ENCODE data around the gene DMD. TPM values are rescaled to one million over a fixed set of nuclear protein-coding genes. Genes with fewer than 3 reads are reported as not detected.

DMD gene
- total and polyA plus RNA-seq, 2 donors (not counting 1 experiment from before 2014, with no cell fraction given): 5.1 to 7.2 TPM

DNA sequence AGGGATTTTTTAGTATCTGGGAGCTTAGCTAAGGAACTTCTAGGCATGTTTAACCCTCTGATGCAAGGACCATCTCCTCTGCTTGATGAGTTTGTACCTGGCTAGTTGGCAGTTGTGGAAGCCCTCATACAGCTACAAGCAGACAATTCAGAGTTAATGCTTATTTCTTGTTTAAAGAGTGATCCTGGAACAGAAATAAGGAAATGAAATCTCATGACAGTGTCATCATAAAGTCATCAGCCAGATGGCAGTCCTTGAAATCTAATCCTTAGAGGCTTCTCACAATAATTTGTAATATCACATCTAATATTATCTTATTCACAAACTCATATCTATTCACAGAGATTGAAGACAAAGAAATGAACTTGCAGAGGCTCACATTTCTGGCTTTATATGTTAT is 1557.9 kb downstream of the DMD start:
- TF ChIP-seq, protein P1, sequence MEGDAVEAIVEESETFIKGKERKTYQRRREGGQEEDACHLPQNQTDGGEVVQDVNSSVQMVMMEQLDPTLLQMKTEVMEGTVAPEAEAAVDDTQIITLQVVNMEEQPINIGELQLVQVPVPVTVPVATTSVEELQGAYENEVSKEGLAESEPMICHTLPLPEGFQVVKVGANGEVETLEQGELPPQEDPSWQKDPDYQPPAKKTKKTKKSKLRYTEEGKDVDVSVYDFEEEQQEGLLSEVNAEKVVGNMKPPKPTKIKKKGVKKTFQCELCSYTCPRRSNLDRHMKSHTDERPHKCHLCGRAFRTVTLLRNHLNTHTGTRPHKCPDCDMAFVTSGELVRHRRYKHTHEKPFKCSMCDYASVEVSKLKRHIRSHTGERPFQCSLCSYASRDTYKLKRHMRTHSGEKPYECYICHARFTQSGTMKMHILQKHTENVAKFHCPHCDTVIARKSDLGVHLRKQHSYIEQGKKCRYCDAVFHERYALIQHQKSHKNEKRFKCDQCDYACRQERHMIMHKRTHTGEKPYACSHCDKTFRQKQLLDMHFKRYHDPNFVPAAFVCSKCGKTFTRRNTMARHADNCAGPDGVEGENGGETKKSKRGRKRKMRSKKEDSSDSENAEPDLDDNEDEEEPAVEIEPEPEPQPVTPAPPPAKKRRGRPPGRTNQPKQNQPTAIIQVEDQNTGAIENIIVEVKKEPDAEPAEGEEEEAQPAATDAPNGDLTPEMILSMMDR (conservative IDR thresholded peaks at IDR 0.05 in 1 of 2, IDR thresholded peaks at IDR 0.05 in 1 of 2; ENCODE audit: low read depth in 1 of 2, low read length in 2 of 2): no peak
- no peak for TF ChIP-seq EZH2 (IDR thresholded peaks at IDR 0.05; ENCODE audit: low read length, missing control alignments)
- no peak overlapping the region for H3K4me2 ChIP-seq (ENCODE audit: extremely low read depth, insufficient read depth, low read length)

DNA sequence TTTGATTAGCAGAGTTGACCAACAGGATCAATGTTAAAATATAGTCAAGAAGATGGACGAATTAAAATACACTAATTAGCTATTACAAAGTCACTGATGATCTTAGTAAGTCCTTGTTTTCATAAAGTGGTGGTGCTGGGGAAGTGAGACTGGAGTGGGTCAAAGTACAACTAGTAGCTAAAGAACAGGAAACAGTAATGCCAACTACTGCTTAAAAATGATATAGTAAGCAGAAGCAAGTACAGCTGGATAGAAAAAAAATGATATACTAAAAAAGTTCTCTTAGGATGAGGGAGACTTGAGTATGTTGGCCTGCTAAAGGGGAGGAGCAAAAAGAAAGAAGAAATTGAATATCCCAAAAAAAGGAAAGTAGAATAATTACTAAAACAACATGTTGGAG is 1558.7 kb downstream of the DMD start:
- no peak overlapping the region for H3K9ac ChIP-seq (ENCODE audit: insufficient read depth, low read length)
- no peaks in the 10 kb centered on the region for H3K27me3 ChIP-seq (ENCODE audit: control insufficient read depth, insufficient read depth, low read length)
- no peaks in the 10 kb centered on the region for H3K9me3 ChIP-seq (ENCODE audit: control insufficient read depth, insufficient read depth, low read depth, low read length)
- no peak for DNase-seq (ENCODE audit: low read depth in 2 of 2)
- H4K20me1 ChIP-seq (ENCODE audit: control insufficient read depth, extremely low read depth, insufficient read depth, low read length): no peaks in the 10 kb centered on the region
- H3K36me3 ChIP-seq (ENCODE audit: control insufficient read depth, insufficient read depth, low read length): no peaks in the 10 kb centered on the region
- no peak overlapping the region for H3K4me3 ChIP-seq (replicated peaks in 1 of 4; ENCODE audit: control extremely low read depth in 1 of 4, insufficient read depth in 1 of 4, low read depth in 3 of 4, low read length in 4 of 4)
- no peak overlapping the region for H3K4me2 ChIP-seq (ENCODE audit: extremely low read depth, insufficient read depth, low read length)
- H3K4me1 ChIP-seq (ENCODE audit: control insufficient read depth, extremely low read depth, insufficient read depth, low read length): no peaks in the 10 kb centered on the region
- H2AFZ ChIP-seq (ENCODE audit: low read length): no peak overlapping the region
- TF ChIP-seq EZH2 (IDR thresholded peaks at IDR 0.05; ENCODE audit: low read length, missing control alignments): no peak
- TF ChIP-seq, protein P1 (conservative IDR thresholded peaks at IDR 0.05 in 1 of 2, IDR thresholded peaks at IDR 0.05 in 1 of 2; ENCODE audit: low read depth in 1 of 2, low read length in 2 of 2): no peak
- H3K79me2 ChIP-seq (ENCODE audit: control insufficient read depth, insufficient read depth, low read length): no peaks in the 10 kb centered on the region
- H3K27ac ChIP-seq (ENCODE audit: insufficient read depth, low read length): no peak overlapping the region

More for the DNA sequence above, 1557.9 kb downstream of the DMD start:
- H4K20me1 ChIP-seq (ENCODE audit: control insufficient read depth, extremely low read depth, insufficient read depth, low read length): no peaks in the 10 kb centered on the region
- H3K9me3 ChIP-seq (ENCODE audit: control insufficient read depth, insufficient read depth, low read depth, low read length): no peaks in the 10 kb centered on the region
- H3K4me1 ChIP-seq (ENCODE audit: control insufficient read depth, extremely low read depth, insufficient read depth, low read length): no peaks in the 10 kb centered on the region
- no peaks in the 10 kb centered on the region for H3K27me3 ChIP-seq (ENCODE audit: control insufficient read depth, insufficient read depth, low read length)
- H3K27ac ChIP-seq (ENCODE audit: insufficient read depth, low read length): no peak overlapping the region
- no peaks in the 10 kb centered on the region for H3K79me2 ChIP-seq (ENCODE audit: control insufficient read depth, insufficient read depth, low read length)
- H3K36me3 ChIP-seq (ENCODE audit: control insufficient read depth, insufficient read depth, low read length): no peaks in the 10 kb centered on the region
- H3K9ac ChIP-seq (ENCODE audit: insufficient read depth, low read length): no peak overlapping the region
- H3K4me3 ChIP-seq (replicated peaks in 1 of 4; ENCODE audit: control extremely low read depth in 1 of 4, insufficient read depth in 1 of 4, low read depth in 3 of 4, low read length in 4 of 4): no peak overlapping the region
- no peak for DNase-seq (ENCODE audit: low read depth in 2 of 2)
- H2AFZ ChIP-seq (ENCODE audit: low read length): no peak overlapping the region

DNA sequence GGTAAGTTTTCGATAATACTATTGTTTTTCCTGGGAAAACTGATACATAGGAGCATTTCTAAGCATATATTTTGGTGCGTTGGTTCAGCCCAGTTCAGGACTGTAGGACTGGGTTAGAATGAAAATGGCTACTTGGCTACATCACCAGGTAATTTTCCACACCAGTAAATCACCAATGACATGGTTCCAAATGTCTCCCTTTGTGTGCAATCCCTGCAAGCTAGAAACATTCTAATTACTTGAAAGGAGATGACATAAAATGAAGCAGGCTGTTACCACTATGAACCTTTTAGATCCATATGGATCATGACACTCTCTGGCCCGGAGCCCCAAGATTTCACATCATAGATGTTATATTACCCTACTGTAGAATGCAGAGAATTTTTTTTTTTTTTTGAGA is 1562.1 kb downstream of the DMD start:
- Histone ChIP-seq H2AFZ (ENCODE audit: low read length) (no peak overlapping the region), H3K4me1 (ENCODE audit: control insufficient read depth, extremely low read depth, insufficient read depth, low read length) (no peaks in the 10 kb centered on the region), H3K27me3 (ENCODE audit: control insufficient read depth, insufficient read depth, low read length) (no peaks in the 10 kb centered on the region), H3K36me3 (ENCODE audit: control insufficient read depth, insufficient read depth, low read length) (no peaks in the 10 kb centered on the region), H3K4me2 (ENCODE audit: extremely low read depth, insufficient read depth, low read length) (no peak overlapping the region), H4K20me1 (ENCODE audit: control insufficient read depth, extremely low read depth, insufficient read depth, low read length) (no peaks in the 10 kb centered on the region), H3K79me2 (ENCODE audit: control insufficient read depth, insufficient read depth, low read length) (no peaks in the 10 kb centered on the region), H3K27ac (ENCODE audit: insufficient read depth, low read length) (no peak overlapping the region), H3K4me3 (replicated peaks in 1 of 4; ENCODE audit: control extremely low read depth in 1 of 4, insufficient read depth in 1 of 4, low read depth in 3 of 4, low read length in 4 of 4) (no peak overlapping the region), H3K9me3 (ENCODE audit: control insufficient read depth, insufficient read depth, low read depth, low read length) (no peaks in the 10 kb centered on the region), H3K9ac (ENCODE audit: insufficient read depth, low read length) (no peak overlapping the region)
- no peak for DNase-seq (ENCODE audit: low read depth in 2 of 2)
- TF ChIP-seq, protein P1 (conservative IDR thresholded peaks at IDR 0.05 in 1 of 2, IDR thresholded peaks at IDR 0.05 in 1 of 2; ENCODE audit: low read depth in 1 of 2, low read length in 2 of 2): no peak
- no peak for TF ChIP-seq EZH2 (IDR thresholded peaks at IDR 0.05; ENCODE audit: low read length, missing control alignments)
